ENCODE data around the gene ARMH3. TPM values are rescaled to one million over a fixed set of nuclear protein-coding genes. Genes with fewer than 3 reads are reported as not detected.
"Not testable (repeated sequence)": the region's sequence is repeated elsewhere in the genome, so short reads cannot be mapped to it uniquely, and the experiment has no call there.

The ARMH3 gene
- total and polyA plus RNA-seq, 2 experiments from 2014 or later: 8.7 to 11.1 TPM

- H3K27me3 Mint-ChIP-seq (ENCODE audit: insufficient read depth, low read depth, poor library complexity): peaks cover 1% of the 10 kb centered on the region
- H3K36me3 Mint-ChIP-seq (ENCODE audit: low read depth): peaks cover 35% of the 10 kb centered on the region
- no peaks in the 10 kb centered on the region for H3K4me1 Mint-ChIP-seq
- H3K9me3 Mint-ChIP-seq: peaks cover 12% of the 10 kb centered on the region; the same call in 2 of the 3 replicates
- TF ChIP-seq JUNB (IDR thresholded peaks at IDR 0.05; ENCODE audit: unreplicated experiment) (no peak), REST (IDR thresholded peaks at IDR 0.05; ENCODE audit: unreplicated experiment) (peak; percentile 67)
- no peak overlapping the region for H3K27ac Mint-ChIP-seq
- H3K79me2 ChIP-seq (replicated peaks; ENCODE audit: insufficient read depth): peaks cover 39% of the 10 kb centered on the region
- no peaks in the 10 kb centered on the region for H3K9me2 ChIP-seq (ENCODE audit: insufficient read depth)
- no peak for ATAC-seq
- peak; percentile 22 for DNase-seq (ENCODE audit: low spot score)
- H3F3A ChIP-seq (replicated peaks; ENCODE audit: low read depth): no peaks in the 10 kb centered on the region
- no peak overlapping the region for H3K4me3 ChIP-seq
- peaks cover 10% of the 10 kb centered on the region; the same call in 1 of the 2 replicates for H4K20me1 ChIP-seq (replicated peaks; ENCODE audit: insufficient read depth)
- H2AFZ ChIP-seq: no peak overlapping the region
- H3K27ac ChIP-seq (ENCODE audit: low read depth): no peak overlapping the region
- H3K27me3 ChIP-seq (ENCODE audit: insufficient read depth): no peaks in the 10 kb centered on the region
- no peak overlapping the region for H3K4me3 Mint-ChIP-seq
- H3K4me2 ChIP-seq: no peak overlapping the region
- 0 out of 2 replicates have a peak, but pooled peaks cover 7% of the 10 kb centered on the region for H3K36me3 ChIP-seq (ENCODE audit: insufficient read depth)
- no peaks in the 10 kb centered on the region for H3K4me1 ChIP-seq (ENCODE audit: insufficient read depth)
These were observed 15.5 kb downstream of the ARMH3 start for GRCh38 chr10:102040305-102041050.

- H3K4me2 ChIP-seq: no peak overlapping the region
- Mint-ChIP-seq H3K4me1 (no peaks in the 10 kb centered on the region), H3K27ac (no peak overlapping the region), H3K9me3 (peaks cover 25% of the 10 kb centered on the region; the same call in 2 of the 3 replicates), H3K4me3 (no peak overlapping the region), H3K36me3 (ENCODE audit: low read depth) (peaks cover 54% of the 10 kb centered on the region), H3K27me3 (ENCODE audit: insufficient read depth, low read depth, poor library complexity) (peaks cover 1% of the 10 kb centered on the region)
- H3K27me3 ChIP-seq (ENCODE audit: insufficient read depth): no peaks in the 10 kb centered on the region
- no peaks in the 10 kb centered on the region for H3F3A ChIP-seq (replicated peaks; ENCODE audit: low read depth)
- no peaks in the 10 kb centered on the region for H3K9me2 ChIP-seq (ENCODE audit: insufficient read depth)
- H4K20me1 ChIP-seq (replicated peaks; ENCODE audit: insufficient read depth): peaks cover 10% of the 10 kb centered on the region; the same call in 1 of the 2 replicates
- H3K36me3 ChIP-seq (ENCODE audit: insufficient read depth): peaks cover 13% of the 10 kb centered on the region
- DNase-seq (ENCODE audit: low spot score) (no peak), ATAC-seq (no peak)
- H3K4me3 ChIP-seq: no peak overlapping the region
- H3K27ac ChIP-seq (ENCODE audit: low read depth): no peak overlapping the region
- H2AFZ ChIP-seq: no peak overlapping the region
- no peak for TF ChIP-seq POLR2AphosphoS5 (IDR thresholded peaks at IDR 0.05; ENCODE audit: low read depth)
- no peak for TF ChIP-seq ETS1 (IDR thresholded peaks at IDR 0.05)
- no peak for TF ChIP-seq REST (IDR thresholded peaks at IDR 0.05; ENCODE audit: unreplicated experiment)
- peaks cover 25% of the 10 kb centered on the region for H3K79me2 ChIP-seq (replicated peaks; ENCODE audit: insufficient read depth)
- no peaks in the 10 kb centered on the region for H3K4me1 ChIP-seq (ENCODE audit: insufficient read depth)
These were observed 17.6 kb downstream of the ARMH3 start for GRCh38 chr10:102038410-102038809.

GRCh38 chr10:102035807-102036206 is 20.2 kb downstream of the ARMH3 start:
- DNase-seq (ENCODE audit: low spot score); H3F3A ChIP-seq (replicated peaks; ENCODE audit: low read depth); H2AFZ ChIP-seq; H3K4me2 ChIP-seq; H3K9me2 ChIP-seq (ENCODE audit: insufficient read depth); H3K79me2 ChIP-seq (replicated peaks; ENCODE audit: insufficient read depth); H3K4me3 ChIP-seq; H3K27me3 Mint-ChIP-seq (ENCODE audit: insufficient read depth, low read depth, poor library complexity); ATAC-seq; H3K4me1 Mint-ChIP-seq; H3K4me3 Mint-ChIP-seq; H3K27ac Mint-ChIP-seq; H3K27me3 ChIP-seq (ENCODE audit: insufficient read depth); H4K20me1 ChIP-seq (replicated peaks; ENCODE audit: insufficient read depth); H3K4me1 ChIP-seq (ENCODE audit: insufficient read depth); H3K27ac ChIP-seq (ENCODE audit: low read depth): not testable (repeated sequence)
- H3K9me3 Mint-ChIP-seq: peaks cover 25% of the 10 kb centered on the region; the same call in 2 of the 3 replicates
- H3K36me3 ChIP-seq (ENCODE audit: insufficient read depth): peaks cover 20% of the 10 kb centered on the region
- H3K36me3 Mint-ChIP-seq (ENCODE audit: low read depth): peaks cover 72% of the 10 kb centered on the region
